AG10803 (cell line): ENCODE measurements around the gene RNASE8.

Source experiments
- DNase-seq: peaks from one replicate; pipeline ENCODE4 v3.0.0; 2010; ENCODE audit warnings: low read depth
- H3K4me3 ChIP-seq: 2 replicates; pipeline ENCODE4 v1.5.1; 2011; ENCODE audit warnings: mild to moderate bottlenecking, low read length, control low read depth
- TF ChIP-seq, protein P1 (sequence below): conservative IDR thresholded peaks from 2 replicates; pipeline ENCODE4 v1.5.1; 2011; ENCODE audit warnings: mild to moderate bottlenecking, low read length, control low read depth, inconsistent platforms

Gene RNASE8

DNA sequence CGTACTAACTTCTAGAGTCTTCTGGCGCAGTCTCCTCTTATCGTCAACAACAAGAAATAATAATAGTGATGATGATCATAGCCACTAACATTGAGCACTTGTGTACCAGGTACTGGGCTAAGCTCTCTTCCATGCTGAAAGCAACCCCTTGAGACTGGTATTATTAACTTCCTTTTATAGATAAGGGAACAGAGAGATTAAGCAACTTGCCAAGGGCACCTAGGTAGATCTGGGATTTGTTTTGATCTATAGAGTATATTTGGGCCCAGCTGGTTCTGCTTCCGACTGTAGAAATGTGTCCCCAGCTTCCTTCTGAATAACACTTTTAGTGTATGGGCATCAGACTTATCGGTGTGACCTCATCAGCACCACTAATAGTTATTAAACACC is 42.0 kb downstream of the RNASE8 start:
- DNase-seq = no peak
- peak overlapping the region; percentile 76; the same call in 1 of the 2 replicates for H3K4me3 ChIP-seq
- TF ChIP-seq, protein P1, sequence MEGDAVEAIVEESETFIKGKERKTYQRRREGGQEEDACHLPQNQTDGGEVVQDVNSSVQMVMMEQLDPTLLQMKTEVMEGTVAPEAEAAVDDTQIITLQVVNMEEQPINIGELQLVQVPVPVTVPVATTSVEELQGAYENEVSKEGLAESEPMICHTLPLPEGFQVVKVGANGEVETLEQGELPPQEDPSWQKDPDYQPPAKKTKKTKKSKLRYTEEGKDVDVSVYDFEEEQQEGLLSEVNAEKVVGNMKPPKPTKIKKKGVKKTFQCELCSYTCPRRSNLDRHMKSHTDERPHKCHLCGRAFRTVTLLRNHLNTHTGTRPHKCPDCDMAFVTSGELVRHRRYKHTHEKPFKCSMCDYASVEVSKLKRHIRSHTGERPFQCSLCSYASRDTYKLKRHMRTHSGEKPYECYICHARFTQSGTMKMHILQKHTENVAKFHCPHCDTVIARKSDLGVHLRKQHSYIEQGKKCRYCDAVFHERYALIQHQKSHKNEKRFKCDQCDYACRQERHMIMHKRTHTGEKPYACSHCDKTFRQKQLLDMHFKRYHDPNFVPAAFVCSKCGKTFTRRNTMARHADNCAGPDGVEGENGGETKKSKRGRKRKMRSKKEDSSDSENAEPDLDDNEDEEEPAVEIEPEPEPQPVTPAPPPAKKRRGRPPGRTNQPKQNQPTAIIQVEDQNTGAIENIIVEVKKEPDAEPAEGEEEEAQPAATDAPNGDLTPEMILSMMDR = no peak

DNA sequence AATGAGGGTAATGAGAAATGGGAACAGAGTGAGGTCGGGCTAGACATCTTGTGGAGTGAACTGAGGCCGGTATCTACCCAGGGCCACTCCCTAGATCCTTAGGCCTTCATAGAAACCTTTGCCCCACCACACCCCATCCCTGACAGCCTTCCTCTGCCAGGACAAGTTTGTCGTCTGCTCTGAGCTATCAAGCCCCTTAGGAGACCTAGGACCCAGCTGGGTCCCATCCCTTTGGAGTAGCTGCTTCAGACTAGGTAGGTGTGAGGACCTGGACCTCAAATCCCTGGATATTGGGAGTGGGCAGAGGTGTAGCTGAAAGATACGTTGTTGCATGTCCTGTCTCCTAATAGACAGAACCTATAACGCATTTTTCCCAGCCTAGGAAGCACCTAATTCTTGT is 43.3 kb downstream of the RNASE8 start, which contains the start of gene TMEM253:
Gene TMEM253, plus strand, starts transcription at position 136 of the 400 bp plus-strand sequence. CDS start 278 bp downstream, outside the sequence.
- TF ChIP-seq, protein P1 = no peak
- H3K4me3 ChIP-seq = no peak within 1 kb of the TSS
- no peak for DNase-seq

DNA sequence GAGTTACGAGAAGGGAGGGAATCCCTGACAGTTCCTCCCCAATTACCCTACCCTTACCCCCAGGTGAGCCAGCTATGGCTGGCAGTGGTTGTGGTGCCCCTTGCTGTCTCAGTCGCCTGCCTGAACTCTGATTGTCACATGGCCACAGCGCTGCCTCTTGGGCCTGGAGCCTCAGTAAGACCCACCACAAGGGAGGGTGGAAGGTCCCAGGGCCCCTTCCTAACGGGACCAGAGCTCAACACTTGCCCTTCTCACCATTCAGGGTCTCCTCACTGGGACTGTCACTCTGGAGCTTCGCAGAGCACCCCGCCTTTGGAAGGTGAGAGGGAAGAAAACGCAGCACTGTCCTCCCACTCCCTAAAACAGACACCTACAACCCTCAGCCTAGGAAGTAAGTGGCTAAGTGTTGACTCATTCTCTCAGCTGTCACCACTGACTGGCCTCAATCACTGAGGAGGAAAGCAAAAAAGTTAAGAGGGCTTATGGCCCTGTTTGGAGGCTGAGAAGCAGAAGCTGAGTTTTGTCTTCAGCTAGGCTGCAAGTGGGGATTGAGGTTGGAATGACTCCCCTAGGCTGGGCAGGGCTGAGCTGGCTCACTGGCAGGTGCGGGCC is 44.3 kb downstream of the RNASE8 start:
- TF ChIP-seq, protein P1 = no peak
- DNase-seq = no peak
- H3K4me3 ChIP-seq = no peak overlapping the region

DNA sequence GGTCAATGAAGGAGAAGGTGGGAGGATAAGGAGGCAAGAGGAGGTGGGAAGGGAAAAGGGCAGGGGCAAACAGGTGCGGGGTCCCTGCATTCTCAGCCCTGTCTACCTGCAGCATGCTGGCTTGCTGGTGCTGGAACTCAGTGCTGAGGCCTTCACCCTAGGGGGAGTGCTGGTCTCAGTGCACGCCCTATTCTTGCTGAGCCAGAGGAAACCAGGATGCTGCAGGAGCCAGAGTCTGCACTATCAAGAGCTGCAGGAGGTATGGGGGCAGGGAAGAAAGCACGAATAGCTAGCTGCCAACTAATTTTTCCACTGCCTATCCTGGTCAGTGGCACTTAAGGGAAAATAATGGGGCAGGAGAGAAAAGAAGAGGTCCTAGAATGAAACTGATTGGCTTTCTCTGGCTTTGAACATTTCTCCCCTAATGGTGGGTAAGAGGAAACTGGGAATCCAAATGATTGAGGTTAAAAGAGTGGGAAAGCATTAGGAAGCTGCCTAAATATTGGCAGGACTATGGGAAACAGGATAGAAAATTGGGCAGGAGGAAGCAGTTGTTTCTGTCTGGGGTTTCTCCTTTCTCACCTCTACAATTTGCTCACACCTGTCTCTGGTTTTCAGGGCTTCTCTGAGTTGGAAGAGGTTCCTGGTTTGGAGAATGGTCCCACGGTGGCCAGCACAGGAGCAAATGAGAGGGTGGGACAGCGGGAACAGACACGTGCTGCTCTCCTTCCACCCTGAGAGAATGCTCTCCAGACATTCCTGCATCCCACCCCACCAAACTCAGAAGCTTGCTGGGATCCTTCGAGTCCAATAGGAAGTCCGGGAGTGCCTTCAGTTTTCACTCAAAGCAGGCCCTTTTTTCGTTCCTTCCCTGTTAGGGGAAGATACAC is 45.1 kb downstream of the RNASE8 start:
- TF ChIP-seq, protein P1 = no peak
- peak overlapping the region; percentile 48 for H3K4me3 ChIP-seq
- DNase-seq = no peak

DNA sequence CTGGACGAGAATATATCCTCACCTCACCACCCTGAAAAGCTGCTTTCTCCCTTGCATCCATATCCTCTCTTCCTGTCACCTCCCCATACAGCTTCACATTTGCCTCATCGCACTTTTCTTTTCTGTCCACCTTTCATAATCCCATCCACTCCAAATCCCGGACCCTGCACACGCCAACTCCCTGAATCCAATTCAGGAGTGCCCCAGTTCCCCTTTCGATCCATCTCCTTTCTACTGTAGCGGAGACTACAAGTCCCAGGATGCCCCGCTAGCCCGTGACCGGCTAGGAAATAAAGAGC is 45.7 kb downstream of the RNASE8 start:
- TF ChIP-seq, protein P1 = no peak
- H3K4me3 ChIP-seq = peak overlapping the region; percentile 48
- DNase-seq = no peak

DNA sequence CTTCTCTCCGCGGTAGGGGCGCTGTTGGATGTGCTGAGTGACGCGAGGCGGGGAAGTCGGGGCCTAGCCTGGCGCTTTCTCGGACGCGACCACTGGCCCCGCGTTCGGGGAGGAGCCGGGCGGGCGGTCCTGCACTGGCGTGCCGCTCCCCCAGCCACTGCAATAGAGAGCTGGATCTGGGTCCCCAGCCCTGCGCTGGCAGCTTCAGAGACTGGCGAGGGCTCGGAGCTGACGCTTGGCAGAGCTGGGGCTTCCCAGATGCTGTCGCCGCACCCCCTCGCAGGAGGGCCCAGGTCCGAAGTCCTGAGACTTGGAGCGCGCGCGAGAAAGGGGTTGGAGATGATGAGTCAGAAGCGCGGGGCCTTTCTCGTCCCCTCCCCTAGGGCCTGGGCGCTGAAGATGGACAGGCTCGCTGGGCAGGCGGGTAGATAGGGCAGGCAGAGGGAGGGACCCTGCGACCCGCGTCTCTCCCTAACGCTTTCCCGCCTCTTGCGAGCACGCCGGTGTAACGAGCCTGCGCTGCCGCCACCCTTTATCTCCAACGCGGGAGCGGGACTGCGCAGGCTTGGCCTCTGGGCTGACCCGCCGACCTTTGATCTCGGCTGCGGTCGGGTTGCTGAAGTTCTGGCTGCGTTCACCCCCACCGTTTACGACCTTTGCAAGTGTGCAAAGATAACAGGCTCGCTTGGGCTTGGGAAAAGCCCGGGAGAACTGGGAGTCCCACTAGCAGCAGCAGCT is 46.3 kb downstream of the RNASE8 start:
- DNase-seq = peak; percentile 94
- peak overlapping the region; percentile 91 for H3K4me3 ChIP-seq
- TF ChIP-seq, protein P1 = peak; percentile 74
